Ecto neural progenitor cell (in vitro differentiated cells): ENCODE data around the gene E2F4.

Experiments
- DNase-seq: peaks from one replicate; pipeline ENCODE4 v3.0.0-alpha.2; 2018; ENCODE audit warnings: low spot score

The E2F4 gene

DNA sequence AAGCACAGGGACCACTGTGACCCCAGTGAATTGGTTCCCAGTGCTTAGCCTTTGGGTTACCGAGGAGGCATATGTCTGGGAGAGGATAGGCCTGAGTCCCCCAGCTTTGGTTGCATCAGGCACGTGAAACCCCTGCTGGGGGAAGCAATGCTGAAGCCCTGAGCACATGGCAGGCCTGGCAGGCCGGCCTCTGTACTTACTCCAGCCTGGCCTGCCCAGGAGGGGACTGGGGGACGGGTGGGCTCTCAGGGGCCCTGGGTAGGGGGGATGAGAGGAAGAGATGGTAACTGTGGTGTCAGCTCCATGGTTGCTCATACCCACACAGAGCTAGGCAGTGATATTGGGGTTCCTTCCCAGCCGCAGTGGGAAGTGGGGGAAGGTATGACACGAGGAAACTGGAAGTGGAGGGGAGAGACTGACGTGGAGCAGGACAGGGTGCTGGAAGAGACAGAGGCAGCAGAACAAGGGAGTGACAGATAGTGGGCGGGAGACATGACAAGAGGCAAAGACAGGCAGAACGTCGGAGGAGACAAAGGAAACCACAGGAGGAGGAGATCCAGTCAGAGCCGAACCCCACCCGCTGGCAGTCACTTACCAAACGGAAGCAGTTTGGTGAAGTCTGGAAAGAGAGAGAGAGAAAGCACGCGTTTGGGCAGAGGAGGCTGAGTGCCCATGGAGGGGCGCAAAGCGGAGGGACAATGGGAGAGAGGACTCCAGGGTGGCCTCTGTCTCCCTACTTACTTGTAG, 44.0 kb downstream of the E2F4 start:
- DNase-seq: no peak

DNA sequence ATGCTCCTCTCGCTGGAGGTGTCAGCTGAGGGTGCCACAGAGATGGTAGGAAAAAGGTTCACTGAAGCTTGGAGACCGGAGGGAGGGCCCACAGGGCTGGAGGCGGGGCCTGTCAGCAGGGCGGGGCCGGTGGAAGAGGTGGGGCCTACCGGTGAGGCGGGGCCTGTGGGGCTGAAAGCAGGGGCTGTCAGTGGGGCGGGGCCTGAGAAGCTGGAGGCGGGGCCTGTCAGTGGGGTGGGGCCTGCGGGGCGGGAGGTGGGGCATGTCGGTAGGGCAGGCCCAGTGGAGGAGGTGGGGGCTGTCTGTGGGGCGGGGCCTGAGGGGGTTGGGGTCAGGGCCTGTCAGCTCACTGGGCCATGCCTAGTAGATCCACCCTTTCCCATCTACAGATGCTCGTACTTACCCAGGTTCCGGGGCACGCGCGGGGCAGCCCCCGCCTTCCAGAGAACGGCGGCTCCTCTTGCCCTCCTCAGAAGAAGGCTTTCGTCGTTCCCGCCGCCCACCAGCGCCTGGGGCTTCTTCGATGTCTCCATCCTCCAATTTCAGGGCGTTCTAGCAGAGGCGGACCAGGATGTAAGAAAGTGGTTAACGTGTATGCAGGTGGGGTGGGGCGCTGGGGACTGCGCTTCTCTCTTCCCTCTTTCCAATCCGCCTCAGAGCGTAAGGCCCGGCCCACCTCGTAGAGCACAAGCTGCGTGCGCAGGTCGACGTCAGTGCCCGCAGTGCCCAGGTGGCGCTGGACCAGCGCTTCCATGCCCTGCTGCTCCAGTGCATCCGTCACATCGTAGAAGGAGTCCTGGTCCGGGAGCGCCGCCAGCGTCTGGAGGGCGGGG, 44.8 kb downstream of the E2F4 start:
- DNase-seq: peak; percentile 93

DNA sequence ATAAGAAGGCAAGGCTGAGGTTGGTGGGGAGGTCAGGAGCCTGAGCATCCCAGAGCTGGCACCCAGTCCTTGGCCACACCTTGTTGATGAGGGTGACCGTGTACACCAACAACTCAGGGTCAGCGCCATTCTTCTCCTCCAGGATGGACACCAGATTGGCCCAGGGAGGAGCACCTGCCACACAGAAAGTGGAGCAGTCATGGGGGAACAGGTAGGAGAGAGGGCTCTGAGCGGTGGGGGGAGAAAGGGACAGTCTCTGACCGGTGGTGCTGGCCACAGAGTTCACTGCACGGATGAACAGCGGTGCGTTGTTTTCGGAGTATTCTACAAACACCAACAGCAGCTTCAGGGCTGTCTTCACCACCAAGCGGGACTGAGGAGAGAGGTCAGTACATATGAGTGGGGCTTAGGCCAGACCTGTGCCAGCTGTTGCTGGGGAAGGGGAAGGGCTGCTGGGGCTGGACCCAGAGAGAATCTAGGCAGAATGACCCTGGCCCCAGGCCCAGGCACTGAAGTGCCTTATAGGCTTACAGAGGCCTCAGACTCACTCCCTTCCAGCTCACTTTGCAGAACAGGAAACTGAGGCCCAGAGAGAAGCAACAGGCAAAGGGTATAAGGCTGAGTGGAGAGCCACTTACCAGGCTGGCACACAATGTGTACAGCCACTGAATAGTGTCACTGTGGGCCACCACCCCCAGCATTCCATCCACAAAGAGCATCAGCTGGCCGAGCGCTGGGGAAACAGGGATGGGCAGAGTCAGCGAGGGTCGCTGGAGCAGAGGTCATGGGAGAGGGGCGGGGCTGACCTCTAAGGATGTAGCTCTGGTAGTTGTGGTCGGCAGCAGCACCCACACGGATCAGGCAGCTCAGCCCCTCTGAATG, 45.7 kb downstream of the E2F4 start:
- no peak for DNase-seq

DNA sequence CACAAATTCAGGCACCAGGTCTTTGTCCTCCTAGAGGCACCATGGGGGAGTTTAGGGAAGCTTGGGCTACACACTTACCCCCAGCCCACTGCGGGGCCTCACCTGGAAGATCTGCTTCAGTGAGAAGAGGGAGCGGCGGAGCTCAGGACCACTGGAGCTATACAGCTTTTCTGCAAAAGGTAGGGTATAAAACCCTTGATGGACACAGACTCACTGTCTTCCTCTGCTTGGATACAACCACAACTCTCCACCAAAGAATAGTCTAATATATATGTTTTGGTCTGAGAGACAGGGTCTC, 46.3 kb downstream of the E2F4 start:
- DNase-seq: no peak

DNA sequence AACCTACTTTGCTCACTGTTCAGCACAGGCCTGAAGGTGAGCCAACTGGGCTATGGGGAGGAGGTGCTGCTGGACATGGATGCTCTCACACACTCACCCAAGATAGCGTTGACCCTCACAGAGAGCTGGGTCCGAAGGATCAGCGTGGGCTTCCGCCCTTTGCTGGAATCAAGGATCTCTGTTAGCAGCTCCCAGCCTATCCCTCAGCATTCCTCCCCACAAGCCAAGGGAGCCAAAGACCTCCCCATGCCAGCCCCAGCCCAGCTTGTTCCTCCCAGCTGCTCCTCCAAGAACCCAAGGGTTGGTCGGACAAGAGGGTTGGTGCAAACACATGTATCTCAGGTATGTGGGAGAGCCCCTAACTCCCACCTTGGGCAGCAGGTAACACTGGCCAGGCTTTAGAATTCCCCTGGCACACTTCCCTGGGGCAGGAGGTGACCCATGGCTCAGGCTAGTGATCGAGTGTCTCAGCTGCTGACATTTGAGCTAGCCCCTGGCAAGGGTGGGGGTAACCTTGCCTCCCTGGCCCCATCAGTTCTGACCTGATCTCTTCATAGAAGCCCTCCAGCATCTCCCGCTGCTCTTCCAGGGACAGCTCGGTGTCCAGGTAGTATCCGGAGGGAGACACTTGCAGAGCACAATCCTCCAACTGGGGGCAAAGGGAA, 47.0 kb downstream of the E2F4 start:
- DNase-seq: no peak

DNA sequence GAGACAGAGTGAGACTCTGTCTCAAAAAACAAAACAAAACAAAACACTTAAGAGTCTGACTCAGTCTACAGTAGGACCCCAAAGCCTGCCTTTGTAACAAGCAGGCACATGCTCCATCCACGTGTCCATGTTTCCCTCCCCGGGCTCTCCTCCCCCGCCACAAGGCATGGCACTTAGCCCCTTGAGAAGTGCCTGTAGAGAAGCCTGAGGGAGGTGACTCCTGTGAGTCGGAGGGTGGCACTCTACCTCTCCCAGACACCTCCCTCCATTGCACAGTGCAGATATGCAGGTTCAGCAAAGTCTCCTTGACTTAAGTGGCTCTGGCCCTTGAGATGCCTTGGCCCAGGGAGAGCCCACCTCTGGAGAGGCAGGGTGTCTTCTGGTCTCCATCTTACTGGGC, 48.6 kb downstream of the E2F4 start:
- no peak for DNase-seq

DNA sequence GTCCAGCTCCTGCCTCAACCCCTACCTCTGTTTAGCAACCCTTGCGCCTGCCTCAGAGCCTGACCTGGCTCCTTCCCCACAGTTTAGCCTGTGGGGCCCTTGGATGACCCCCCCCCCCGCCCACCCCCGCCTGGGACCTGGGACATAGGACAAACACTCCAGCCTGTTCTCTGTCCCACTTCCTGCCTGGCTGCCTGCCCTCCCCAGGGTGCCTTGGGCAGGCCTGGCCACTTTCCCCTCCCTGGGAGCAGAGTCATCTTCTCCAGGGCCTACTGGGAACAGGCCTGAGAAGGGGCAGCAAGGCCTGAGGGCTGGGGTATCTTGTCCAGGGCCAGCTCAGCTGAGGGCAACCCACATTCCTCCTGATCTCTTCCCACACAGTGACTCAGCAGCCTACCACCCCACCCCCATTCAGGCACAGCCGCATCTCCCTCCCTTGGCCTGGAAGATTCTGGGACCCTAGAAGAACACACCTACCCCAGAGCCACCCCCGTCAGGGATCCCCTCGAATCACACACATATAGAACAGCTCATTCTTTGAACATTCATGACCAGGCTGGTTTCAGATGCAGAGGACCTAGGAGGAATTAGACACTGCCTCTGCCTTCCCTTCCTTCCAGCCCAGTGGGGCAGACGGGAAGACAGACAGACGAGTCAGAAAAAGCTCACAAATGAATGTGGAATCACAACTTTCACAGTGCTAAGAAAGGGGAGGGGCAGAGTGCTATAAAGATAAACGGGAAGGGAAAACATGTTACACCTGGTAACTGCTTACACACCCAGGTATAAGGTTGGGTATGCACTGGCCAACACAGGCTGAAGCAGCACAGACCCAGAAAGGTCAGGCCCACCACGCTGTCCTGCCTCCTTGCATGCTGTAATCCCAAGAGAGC, 49.3 kb downstream of the E2F4 start:
- no peak for DNase-seq

DNA sequence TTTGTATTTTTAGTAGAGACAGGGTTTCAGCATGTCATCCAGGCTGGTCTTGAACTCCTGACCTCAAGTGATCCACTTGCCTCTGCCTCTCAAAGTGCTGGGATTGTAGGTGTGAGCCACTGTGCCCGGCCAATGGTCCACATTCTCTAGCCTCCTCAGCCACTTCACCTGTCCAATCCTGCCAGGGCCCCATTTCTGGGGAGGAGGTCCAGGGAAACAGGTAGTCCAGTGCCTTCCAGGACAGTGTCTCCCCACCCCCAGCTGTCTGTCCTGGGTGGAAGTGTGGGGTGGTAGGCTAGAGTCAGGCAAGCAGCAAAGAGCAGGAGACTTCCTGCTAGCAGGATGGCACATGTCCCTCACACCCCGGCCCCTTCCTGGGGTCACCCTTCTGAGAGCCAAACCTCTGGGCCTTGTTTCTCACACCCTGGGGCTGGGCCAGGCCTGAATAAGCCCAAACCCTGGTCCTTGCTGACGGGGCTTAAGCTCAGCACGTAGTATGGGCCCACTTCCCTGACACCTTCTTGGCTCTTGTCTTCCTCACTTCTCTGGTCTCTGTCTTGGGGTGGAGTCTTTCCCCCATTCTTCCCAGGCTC, 50.3 kb downstream of the E2F4 start:
- no peak for DNase-seq

DNA sequence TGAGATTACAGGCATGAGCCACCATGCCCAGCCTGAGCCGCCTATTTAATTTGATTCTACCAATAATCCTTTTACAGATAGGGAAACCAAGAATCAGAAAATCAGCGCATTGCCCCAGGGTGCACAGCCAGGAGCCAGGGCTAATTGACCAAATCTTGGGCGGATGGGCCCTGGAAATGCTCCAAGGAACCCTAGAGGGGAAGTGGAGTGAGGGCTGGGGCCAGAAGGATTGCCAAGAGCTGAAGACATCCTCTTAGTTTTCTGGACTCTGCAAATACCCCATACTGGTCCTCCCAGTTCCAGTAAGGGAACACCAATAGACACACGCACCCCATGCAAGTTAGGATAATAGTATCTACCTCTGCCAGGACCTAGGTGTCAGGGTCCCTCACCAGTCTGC, 51.5 kb downstream of the E2F4 start:
- DNase-seq: no peak

DNA sequence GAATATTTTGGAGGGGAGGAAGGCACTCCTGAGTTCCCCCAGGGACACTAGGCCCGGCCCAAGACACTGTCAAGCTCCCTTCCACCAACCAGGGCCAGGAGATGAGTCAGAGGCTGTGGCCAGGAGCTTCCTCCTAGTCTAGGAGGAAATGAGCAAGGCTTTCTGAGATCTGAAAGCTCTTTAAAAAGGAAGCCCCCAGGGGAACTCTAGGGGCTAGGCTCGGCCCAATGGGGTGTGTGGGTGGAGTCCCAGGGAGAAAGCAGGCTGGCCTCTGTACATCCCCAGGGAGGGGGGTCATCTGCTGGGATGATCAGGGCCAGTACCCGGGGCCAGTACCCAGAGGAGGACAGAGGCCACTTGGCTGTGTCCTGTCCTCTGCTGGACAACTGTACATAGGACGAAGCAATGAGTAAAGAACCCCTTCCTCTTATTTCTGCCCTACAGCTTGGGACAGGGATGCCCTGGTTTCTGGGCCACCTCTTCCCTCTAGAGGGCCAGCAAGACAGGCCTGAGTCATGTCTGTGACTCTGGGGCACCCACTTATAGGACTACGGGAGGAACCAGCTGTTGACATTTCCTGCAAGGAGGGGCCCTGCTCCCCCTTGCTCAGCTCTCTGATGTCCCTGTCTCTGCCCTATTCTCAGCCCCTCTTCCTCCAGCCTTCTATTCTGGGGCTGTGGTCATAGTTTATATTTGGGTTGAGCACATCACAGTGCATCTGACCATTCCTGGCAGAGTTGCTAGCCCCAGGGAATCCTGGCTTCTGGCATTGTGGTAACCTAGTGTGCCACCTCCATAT, 52.6 kb downstream of the E2F4 start:
- no peak for DNase-seq

DNA sequence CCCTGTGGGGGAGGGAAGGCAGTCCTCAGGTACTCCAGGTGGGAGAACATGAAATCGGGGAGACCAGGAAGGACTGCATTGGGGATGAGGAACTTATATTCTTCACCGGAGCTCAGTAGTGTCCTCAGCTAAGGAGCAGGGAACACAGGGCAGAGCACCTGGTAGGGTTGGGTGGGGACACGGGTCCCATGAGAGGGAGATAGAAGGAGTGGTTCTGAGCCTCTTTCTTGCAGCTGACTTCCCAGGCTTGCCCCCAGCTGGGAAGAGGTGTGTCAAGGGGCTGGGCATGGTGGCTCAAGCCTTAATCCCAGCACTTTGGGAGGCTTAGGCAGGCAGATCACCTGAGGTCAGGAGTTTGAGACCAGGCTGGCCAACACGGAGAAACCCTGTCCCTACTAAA, 53.2 kb downstream of the E2F4 start:
- no peak for DNase-seq

DNA sequence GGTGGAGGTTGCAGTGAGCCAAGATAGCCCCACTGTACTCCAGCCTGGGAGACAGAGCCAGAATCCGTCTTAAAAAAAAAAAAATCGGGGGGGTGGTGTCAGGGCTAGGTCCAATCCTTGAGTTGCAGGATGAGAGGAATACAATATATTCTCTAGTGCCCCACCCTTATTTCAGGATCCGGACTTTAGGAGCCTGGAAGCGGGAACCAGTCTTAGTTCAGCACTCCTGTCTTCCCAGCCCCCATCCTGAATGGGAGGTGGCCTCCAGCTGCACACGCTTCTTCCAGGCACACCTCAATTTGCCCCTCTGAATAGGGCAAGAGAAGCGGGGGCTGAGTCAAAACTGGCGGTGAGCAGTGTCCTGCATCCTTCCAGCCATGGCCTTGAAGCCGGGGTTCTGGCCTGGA, 53.7 kb downstream of the E2F4 start:
- no peak for DNase-seq

DNA sequence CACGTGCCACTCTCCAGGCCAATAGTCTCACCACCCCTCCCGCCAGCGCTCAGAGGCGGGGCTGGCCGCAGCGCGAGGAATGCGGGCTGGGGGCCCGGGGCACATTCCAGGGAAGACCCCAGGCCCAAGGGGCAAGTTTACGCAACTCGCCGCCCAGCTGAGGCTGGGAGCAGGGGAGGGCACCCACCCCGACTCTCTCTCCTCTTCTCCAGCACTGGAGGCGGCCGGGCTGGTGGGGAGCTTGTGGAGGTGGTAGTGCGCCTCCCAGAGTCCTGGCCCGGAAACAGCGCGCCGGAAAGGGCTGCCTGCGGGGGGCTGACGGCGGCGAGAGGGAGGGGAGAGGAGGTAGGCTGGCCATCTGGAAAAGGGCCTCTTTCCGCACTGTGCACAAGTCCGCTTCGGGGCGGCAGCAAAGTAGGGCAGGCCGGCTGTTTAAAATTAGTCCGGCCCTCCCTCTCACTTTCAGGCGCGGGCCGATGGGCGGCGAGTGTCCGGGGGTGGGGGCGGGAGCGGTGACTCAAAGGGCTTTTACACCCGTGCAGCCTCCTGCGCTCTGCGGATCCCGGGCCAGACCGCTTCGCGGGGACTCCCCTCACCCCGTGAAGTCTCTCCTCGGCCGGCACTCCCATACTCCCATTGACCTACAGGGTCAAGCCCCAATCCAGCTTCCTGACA, 54.3 kb downstream of the E2F4 start:
- DNase-seq: peak; percentile 92

DNA sequence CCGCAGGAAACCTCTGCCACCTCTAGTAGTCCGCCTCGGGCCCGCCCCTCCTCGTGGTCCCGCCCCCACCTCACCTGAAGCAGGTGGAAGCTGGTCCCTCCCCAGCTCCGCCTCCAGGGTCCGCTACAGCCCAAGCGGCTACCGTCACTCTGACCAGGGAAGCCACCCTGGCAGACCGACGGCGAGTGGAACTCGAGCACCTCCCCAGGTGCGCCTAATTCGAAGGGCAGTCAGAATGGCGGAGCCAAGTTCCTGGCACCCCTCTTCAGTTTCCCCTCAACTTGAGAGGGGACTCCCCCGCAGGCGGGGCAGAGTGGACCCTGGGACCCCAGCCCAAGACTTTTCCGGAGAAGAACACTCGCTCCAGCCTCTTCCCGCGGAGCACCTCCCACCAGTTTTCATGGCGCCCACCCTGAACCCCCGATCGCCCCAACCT, 54.8 kb downstream of the E2F4 start:
- peak; percentile 78 for DNase-seq

DNA sequence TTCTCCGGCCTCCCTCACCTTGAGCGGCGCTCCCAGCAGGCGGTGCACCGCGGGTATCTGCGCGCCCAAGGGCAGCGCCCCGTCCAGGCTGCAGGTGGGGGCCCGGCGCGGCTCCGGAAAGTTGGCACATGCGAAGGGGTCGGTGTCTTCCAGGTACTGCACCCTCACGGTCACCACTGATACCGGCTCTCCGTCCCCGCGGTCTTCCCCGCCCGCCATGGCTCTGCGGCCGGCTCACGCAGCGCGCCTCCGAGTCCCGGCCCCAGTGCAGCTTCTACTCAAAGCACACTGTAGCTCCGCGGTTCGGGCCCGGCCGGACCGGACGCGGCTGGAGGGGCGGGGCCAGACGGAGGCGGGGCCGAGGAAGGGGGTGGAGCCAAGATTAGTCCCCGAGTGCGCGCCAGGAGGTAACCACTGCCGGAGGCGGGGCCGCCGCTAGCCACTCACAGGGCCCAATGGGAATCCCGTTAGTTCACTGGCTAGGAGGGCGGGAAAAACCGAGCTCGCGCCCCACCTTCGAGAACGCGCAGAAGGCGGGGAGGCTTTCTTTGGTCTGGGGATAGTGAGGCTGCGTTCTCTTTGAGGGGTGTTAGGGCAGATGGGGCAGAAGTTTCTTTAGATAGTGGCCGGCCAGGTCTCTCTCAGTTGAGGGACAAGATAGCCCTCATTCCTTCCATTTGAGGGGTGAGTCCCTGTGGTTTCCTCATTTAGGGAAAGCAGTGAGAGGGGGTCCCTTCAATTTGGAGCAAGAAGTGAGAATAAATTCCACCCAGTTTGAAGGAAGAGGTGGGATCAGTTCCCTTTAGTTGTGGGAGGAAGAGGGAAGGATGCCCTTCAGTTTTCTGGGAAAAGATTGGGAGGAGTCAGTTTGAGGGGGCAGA, 55.5 kb downstream of the E2F4 start, which contains the start of gene FHOD1:
TSS of gene FHOD1 (minus strand) at position 290 of the 881 bp plus-strand sequence. CDS start at position 219, 71 bp downstream.
- peak; percentile 97 for DNase-seq

DNA sequence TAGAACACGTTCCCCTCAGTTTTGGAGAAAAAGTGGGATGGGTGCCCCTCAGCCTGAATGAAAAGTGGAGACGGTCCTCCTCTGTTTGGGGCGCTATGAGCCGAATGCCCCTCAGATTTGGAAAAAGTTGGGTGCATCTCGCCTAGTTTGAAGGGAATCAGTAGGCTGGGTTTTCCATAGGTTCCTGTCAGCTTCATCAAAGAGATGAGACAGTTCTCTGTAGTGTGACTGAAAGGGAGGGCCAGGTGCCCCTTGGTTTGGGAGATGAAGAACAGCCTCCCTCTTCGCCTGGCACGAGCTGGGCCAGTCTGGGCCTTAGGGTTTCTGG, 56.1 kb downstream of the E2F4 start:
- DNase-seq: no peak
